Measurements from ENCODE around the gene PDHA2. TPM values are rescaled to one million over a fixed set of nuclear protein-coding genes. Genes with fewer than 3 reads are reported as not detected.

Gene PDHA2
- not detected for total RNA-seq

GRCh38 chr4:95839891-95840290 is at the start of gene PDHA2:
Gene PDHA2, plus strand, starts transcription at chr4:95840093. Its CDS starts 58 bp downstream, at chr4:95840151.
- no peaks in the 10 kb centered on the region for H3K27me3 ChIP-seq

DNA sequence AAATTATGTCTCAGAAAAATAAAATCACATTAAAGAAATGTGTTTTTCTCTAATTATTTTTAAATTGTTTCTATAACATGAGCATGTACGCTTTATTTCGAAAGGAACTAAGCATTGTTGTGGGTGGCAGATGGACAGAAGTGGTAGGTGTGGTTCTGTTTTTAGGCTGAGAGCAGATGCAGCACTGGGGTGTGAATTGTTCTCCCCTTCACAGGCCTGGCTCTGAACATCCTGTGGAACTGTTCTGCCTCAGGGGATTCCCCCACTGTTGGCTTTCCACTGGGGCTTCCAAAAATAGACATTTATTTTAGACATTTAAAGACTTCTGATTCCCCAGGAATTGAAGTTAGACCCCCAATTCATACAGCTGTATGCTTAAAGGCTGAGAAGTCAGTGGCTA is 41.9 kb upstream of the PDHA2 start:
- no peak overlapping the region for H3K27ac ChIP-seq
- no peak for TF ChIP-seq POLR2AphosphoS5 (IDR thresholded peaks at IDR 0.05)
- TF ChIP-seq, protein P1, sequence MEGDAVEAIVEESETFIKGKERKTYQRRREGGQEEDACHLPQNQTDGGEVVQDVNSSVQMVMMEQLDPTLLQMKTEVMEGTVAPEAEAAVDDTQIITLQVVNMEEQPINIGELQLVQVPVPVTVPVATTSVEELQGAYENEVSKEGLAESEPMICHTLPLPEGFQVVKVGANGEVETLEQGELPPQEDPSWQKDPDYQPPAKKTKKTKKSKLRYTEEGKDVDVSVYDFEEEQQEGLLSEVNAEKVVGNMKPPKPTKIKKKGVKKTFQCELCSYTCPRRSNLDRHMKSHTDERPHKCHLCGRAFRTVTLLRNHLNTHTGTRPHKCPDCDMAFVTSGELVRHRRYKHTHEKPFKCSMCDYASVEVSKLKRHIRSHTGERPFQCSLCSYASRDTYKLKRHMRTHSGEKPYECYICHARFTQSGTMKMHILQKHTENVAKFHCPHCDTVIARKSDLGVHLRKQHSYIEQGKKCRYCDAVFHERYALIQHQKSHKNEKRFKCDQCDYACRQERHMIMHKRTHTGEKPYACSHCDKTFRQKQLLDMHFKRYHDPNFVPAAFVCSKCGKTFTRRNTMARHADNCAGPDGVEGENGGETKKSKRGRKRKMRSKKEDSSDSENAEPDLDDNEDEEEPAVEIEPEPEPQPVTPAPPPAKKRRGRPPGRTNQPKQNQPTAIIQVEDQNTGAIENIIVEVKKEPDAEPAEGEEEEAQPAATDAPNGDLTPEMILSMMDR (IDR thresholded peaks at IDR 0.05) = no peak
- TF ChIP-seq EP300 (IDR thresholded peaks at IDR 0.05) = no peak
- TF ChIP-seq POLR2A (IDR thresholded peaks at IDR 0.05) = no peak
- H3K27me3 ChIP-seq = no peaks in the 10 kb centered on the region
- WGBS = 76% methylated on average over 2 of the region's 2 CpGs
- H3K4me1 ChIP-seq = no peaks in the 10 kb centered on the region
- no peaks in the 10 kb centered on the region for H3K36me3 ChIP-seq
- no peak for DNase-seq (ENCODE audit: low spot score in 2 of 2)
- H3K9me3 ChIP-seq = no peaks in the 10 kb centered on the region
- H3K4me3 ChIP-seq = no peak overlapping the region

More at GRCh38 chr4:95839891-95840290, at the start of gene PDHA2:
- Histone ChIP-seq H3K9me3 (no peaks in the 10 kb centered on the region), H3K4me3 (no peak within 1 kb of the TSS), H3K36me3 (no peaks in the 10 kb centered on the region), H3K27ac (no peak within 1 kb of the TSS), H3K4me1 (no peaks in the 10 kb centered on the region)
- WGBS = 97% methylated on average over 15 of the region's 22 CpGs
- no peak for TF ChIP-seq EP300 (IDR thresholded peaks at IDR 0.05)
- DNase-seq (ENCODE audit: low spot score in 2 of 2) = peak in 1 of 2 donors; percentile 47

DNA sequence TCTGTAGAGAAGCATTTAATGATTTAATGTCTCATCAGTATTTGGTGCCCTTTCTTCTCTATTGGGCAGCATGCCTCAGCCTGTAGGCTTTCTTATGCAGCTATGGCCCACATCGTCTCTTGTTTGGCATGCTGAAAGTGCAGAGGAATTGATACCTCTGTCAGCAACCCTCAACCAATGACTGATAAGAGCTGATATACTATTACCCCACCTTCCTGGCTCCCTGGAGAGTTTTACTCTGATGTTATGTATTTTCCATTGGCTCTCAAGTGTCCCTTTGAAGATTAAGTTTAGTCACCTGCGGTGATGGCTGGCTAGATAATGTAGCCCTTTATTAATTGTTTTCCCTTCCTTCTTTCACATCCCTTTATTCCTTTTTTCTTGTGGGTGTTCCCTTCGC is 41.2 kb upstream of the PDHA2 start:
- TF ChIP-seq, protein P1 (IDR thresholded peaks at IDR 0.05) = no peak
- TF ChIP-seq POLR2AphosphoS5 (IDR thresholded peaks at IDR 0.05) (no peak), EP300 (IDR thresholded peaks at IDR 0.05) (no peak), POLR2A (IDR thresholded peaks at IDR 0.05) (no peak)
- H3K27me3 ChIP-seq = no peaks in the 10 kb centered on the region
- WGBS = 85% methylated on average over 3 of the region's 3 CpGs
- H3K36me3 ChIP-seq = no peaks in the 10 kb centered on the region
- H3K27ac ChIP-seq = no peak overlapping the region
- H3K4me1 ChIP-seq = no peaks in the 10 kb centered on the region
- no peak for DNase-seq (ENCODE audit: low spot score in 2 of 2)
- H3K4me3 ChIP-seq = no peak overlapping the region
- H3K9me3 ChIP-seq = no peaks in the 10 kb centered on the region

- 48% methylated on average over 3 of the region's 3 CpGs for WGBS
- no peak overlapping the region for H3K4me3 ChIP-seq
- no peaks in the 10 kb centered on the region for H3K4me1 ChIP-seq
- no peaks in the 10 kb centered on the region for H3K27me3 ChIP-seq
- no peak for DNase-seq (ENCODE audit: low spot score in 2 of 2)
- H3K9me3 ChIP-seq = no peaks in the 10 kb centered on the region
- H3K27ac ChIP-seq = no peak overlapping the region
- no peaks in the 10 kb centered on the region for H3K36me3 ChIP-seq
- no peak for TF ChIP-seq EP300 (IDR thresholded peaks at IDR 0.05)
- TF ChIP-seq POLR2AphosphoS5 (IDR thresholded peaks at IDR 0.05) = no peak
- TF ChIP-seq, protein P1 (IDR thresholded peaks at IDR 0.05) = no peak
- no peak for TF ChIP-seq POLR2A (IDR thresholded peaks at IDR 0.05)
Measured at GRCh38 chr4:95821867-95822266, 18.0 kb upstream of the PDHA2 start.

- no peak overlapping the region for H3K27ac ChIP-seq
- H3K4me3 ChIP-seq = no peak overlapping the region
- no peaks in the 10 kb centered on the region for H3K9me3 ChIP-seq
- WGBS = 66% methylated on average over 5 of the region's 5 CpGs
- H3K27me3 ChIP-seq = no peaks in the 10 kb centered on the region
- no peak for DNase-seq (ENCODE audit: low spot score in 2 of 2)
- no peaks in the 10 kb centered on the region for H3K4me1 ChIP-seq
- TF ChIP-seq POLR2AphosphoS5 (IDR thresholded peaks at IDR 0.05) = no peak
- H3K36me3 ChIP-seq = no peaks in the 10 kb centered on the region
Measured at GRCh38 chr4:95825546-95825945, 14.3 kb upstream of the PDHA2 start.

- no peaks in the 10 kb centered on the region for H3K27me3 ChIP-seq
Measured at GRCh38 chr4:95830651-95831050, 9.2 kb upstream of the PDHA2 start.

More at GRCh38 chr4:95830651-95831050, 9.2 kb upstream of the PDHA2 start:
- Histone ChIP-seq H3K4me3 (no peak overlapping the region), H3K27ac (no peak overlapping the region), H3K4me1 (no peaks in the 10 kb centered on the region), H3K9me3 (no peaks in the 10 kb centered on the region), H3K36me3 (no peaks in the 10 kb centered on the region)
- WGBS = 97% methylated on average over 2 of the region's 2 CpGs
- DNase-seq (ENCODE audit: low spot score in 2 of 2) = no peak
- TF ChIP-seq POLR2AphosphoS5 (IDR thresholded peaks at IDR 0.05) (no peak), POLR2A (IDR thresholded peaks at IDR 0.05) (no peak), EP300 (IDR thresholded peaks at IDR 0.05) (no peak)
- TF ChIP-seq, protein P1 (IDR thresholded peaks at IDR 0.05) = no peak
